Renal cortical epithelial cell (primary cell): Measurements from ENCODE around the gene UVRAG. TPM values are rescaled to one million over a fixed set of nuclear protein-coding genes. Genes with fewer than 3 reads are reported as not detected.

Experiments
- total RNA-seq: library from RNA; depleted of rRNA; stranded (reverse); fragments of >200 nt; gene quantifications from 2 replicates; pipeline ENCODE4 v1.2.3, GENCODE V29; 2014

Gene UVRAG
- total RNA-seq, 1 donor from 2014 or later, result 17.7 TPM

Other genes with a start within 250 kb of the UVRAG start
- 0.35 and 3.2 TPM in 2 replicates for gene MAP6, start 146.2 kb upstream of the UVRAG start, total RNA-seq
- gene MOGAT2, start 97.4 kb upstream of the UVRAG start, total RNA-seq, result not detected in 2 replicates
- gene DGAT2, start 46.4 kb upstream of the UVRAG start, total RNA-seq, result 1.7 and 3.7 TPM in 2 replicates